Measurements from ENCODE around the gene OR13G1.

The OR13G1 gene

DNA sequence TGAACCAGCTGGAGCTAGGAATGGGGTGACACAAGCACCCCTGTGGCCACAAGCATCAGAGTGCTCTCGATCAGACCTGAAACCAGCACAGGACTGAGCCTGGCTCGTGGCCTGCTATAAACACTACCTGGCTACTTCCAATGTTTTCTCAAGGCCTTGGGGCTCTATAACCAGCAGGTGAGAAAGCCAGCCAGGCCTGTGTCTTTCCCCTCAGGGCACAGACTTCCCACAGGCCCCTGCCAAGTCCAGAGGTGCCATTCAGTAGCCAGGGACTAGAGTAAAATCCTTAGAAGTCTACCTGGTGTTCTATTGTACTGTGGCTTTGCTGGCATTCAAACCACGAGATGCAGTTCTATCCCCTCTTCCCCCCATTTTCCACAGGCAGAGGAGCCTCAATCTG lies 51.6 kb downstream of the OR13G1 start:
- no peak for TF ChIP-seq NFIC (IDR thresholded peaks at IDR 0.05)
- TF ChIP-seq CEBPB (IDR thresholded peaks at IDR 0.05), result no peak
- TF ChIP-seq YY1 (IDR thresholded peaks at IDR 0.05; ENCODE audit: low read depth), result no peak
- no peak for TF ChIP-seq FOXM1 (IDR thresholded peaks at IDR 0.05; ENCODE audit: borderline replicate concordance, low read depth)
